ENCODE results near the gene PDE3B.
"Not testable (repeated sequence)": the region's sequence is repeated elsewhere in the genome, so short reads cannot be mapped to it uniquely, and the experiment has no call there.

PDE3B gene

DNA sequence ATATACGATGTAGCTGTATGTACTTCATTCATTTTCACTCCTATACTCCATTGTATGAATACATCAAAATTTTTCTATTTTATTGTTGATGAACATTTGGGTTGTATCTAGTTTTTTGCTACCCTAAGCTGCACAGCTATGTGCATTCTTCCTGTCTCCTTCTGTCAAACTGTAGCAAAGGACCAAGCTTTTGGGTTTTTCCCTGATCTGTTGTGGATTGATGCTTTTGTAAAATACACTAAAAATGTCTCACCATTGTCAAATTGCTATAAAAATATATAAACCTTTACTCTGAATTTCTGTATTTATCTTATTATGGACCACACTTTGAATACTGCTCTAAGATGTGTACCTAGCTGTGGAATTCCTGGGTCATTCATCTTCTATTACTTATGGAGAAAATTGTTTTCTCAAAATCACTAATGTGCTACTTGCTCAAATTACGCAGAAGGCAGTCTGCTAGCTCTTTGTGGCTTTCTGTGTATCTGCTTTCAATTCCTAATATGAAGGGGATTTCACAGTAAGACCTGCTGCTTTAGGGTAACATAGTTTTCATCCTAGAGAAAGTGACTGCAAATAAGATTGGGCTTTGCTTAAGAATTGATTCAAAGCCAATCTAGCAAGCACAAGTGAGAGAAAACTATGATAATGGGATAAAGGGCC lies 125.1 kb downstream of the PDE3B start:
- Histone ChIP-seq H3K36me3 (ENCODE audit: control insufficient read depth, insufficient read depth, low read length) (no peaks in the 10 kb centered on the region), H3K9me3 (ENCODE audit: control insufficient read depth, low read length) (no peaks in the 10 kb centered on the region), H3K4me3 (ENCODE audit: extremely low read depth, insufficient read depth, low read length, poor library complexity, severe bottlenecking) (no peak overlapping the region), H3K27ac (ENCODE audit: low read depth, low read length, severe bottlenecking) (no peak overlapping the region), H3K4me1 (ENCODE audit: control insufficient read depth, insufficient read depth, low read length, poor library complexity, severe bottlenecking) (no peaks in the 10 kb centered on the region)
- 100% methylated on average over 1 of the region's 2 CpGs; no CpG with 5 or more reads in 1 of the 2 experiments for WGBS, 2 experiments (ENCODE audit: insufficient coverage in 2 of 2)

DNA sequence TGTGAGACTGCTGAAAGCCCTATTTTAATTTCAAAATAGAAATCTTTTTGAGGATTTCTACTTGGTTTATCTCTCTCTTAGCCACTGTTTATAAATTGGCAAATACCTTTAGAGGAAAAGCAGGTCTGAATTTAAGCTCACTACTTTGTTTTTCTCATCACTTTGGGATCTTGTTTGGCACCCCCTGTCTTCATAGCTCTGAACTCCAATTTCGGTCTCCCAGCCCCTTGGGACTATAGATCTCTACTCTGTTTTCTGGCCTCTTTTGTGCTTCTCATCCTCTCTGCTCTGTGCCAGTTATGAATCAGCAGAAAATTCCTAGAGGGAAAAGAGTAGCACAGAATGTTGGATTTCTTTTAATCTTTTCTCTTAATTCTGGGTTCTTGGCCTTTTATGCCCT lies 130.2 kb downstream of the PDE3B start:
- Histone ChIP-seq H3K4me1 (ENCODE audit: control insufficient read depth, insufficient read depth, low read length, poor library complexity, severe bottlenecking) (no peaks in the 10 kb centered on the region), H3K27ac (ENCODE audit: low read depth, low read length, severe bottlenecking) (no peak overlapping the region), H3K4me3 (ENCODE audit: extremely low read depth, insufficient read depth, low read length, poor library complexity, severe bottlenecking) (no peak overlapping the region), H3K36me3 (ENCODE audit: control insufficient read depth, insufficient read depth, low read length) (peaks cover 4% of the 10 kb centered on the region), H3K9me3 (ENCODE audit: control insufficient read depth, low read length) (peaks cover 7% of the 10 kb centered on the region)
- WGBS, 2 experiments (ENCODE audit: insufficient coverage in 2 of 2), result 14 to 63% methylated on average over 1 of the region's 1 CpG

DNA sequence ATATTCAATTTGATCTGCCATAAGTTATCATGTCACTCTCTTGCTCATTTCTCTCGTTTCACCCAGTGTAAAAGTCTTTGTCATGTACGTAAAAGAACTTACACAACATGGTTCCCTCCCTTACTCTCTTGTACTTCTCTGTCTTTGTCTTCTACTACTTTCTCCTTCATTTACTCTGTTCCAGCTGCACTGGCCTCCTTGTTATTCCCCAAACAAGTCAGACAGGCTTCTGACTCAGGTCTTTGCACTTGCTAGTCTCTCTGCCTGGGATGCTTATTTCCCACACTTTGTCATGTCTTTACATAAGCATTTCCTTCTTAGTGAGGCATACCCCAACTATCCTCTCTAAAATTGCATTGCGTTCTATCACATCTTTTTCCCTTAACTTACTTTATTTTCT lies 131.1 kb downstream of the PDE3B start:
- 88 to 100% methylated on average over 3 of the region's 3 CpGs for WGBS, 2 experiments (ENCODE audit: insufficient coverage in 2 of 2)
- Histone ChIP-seq H3K27ac (ENCODE audit: low read depth, low read length, severe bottlenecking) (no peak overlapping the region), H3K4me3 (ENCODE audit: extremely low read depth, insufficient read depth, low read length, poor library complexity, severe bottlenecking) (no peak overlapping the region), H3K36me3 (ENCODE audit: control insufficient read depth, insufficient read depth, low read length) (peaks cover 4% of the 10 kb centered on the region), H3K9me3 (ENCODE audit: control insufficient read depth, low read length) (peaks cover 7% of the 10 kb centered on the region), H3K4me1 (ENCODE audit: control insufficient read depth, insufficient read depth, low read length, poor library complexity, severe bottlenecking) (no peaks in the 10 kb centered on the region)

DNA sequence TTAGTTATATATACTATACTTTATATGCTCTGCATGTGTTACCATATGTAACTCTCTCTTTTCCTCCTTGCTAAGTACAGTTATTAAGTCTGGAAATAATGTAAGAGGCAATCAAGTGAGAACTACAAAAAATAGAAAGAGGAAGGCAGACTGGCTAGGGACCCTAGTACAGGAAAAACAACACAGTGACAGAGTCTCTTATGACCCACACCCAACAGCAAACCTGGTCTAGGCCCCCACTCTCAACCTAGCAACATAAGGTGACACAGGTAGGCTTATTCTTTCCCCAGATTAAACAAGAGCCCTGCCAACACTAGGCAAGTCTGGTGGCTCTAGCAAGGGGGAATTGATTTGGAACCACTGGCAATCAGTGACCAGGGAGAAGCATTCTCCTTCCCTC lies 132.3 kb downstream of the PDE3B start:
- Histone ChIP-seq H3K4me1 (ENCODE audit: control insufficient read depth, insufficient read depth, low read length, poor library complexity, severe bottlenecking) (no peaks in the 10 kb centered on the region), H3K27ac (ENCODE audit: low read depth, low read length, severe bottlenecking) (no peak overlapping the region), H3K9me3 (ENCODE audit: control insufficient read depth, low read length) (peaks cover 7% of the 10 kb centered on the region), H3K4me3 (ENCODE audit: extremely low read depth, insufficient read depth, low read length, poor library complexity, severe bottlenecking) (no peak overlapping the region), H3K36me3 (ENCODE audit: control insufficient read depth, insufficient read depth, low read length) (peaks cover 4% of the 10 kb centered on the region)

DNA sequence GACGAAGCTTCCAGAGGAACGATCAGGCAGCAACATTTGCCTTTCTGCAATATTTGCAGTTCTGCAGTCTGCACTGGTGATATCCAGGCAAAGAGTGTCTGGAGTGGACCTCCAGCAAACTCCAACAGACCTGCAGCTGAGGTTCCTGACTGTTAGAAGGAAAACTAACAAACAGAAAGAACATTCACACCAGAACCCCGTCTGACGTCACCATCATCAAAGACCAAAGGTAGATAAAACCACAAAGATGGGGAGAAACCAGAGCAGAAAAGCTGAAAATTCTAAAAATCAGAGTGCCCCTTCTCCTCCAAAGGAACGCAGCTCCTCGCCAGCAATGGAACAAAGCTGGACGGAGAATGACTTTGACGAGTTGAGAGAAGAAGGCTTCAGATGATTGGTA lies 134.9 kb downstream of the PDE3B start:
- 92 to 100% methylated on average over 3 to 8 of the region's 8 CpGs for WGBS, 2 experiments (ENCODE audit: insufficient coverage in 2 of 2)
- not testable (repeated sequence) for H3K9me3 ChIP-seq (ENCODE audit: control insufficient read depth, low read length); H3K27ac ChIP-seq (ENCODE audit: low read depth, low read length, severe bottlenecking); H3K4me1 ChIP-seq (ENCODE audit: control insufficient read depth, insufficient read depth, low read length, poor library complexity, severe bottlenecking); H3K4me3 ChIP-seq (ENCODE audit: extremely low read depth, insufficient read depth, low read length, poor library complexity, severe bottlenecking); H3K36me3 ChIP-seq (ENCODE audit: control insufficient read depth, insufficient read depth, low read length)

DNA sequence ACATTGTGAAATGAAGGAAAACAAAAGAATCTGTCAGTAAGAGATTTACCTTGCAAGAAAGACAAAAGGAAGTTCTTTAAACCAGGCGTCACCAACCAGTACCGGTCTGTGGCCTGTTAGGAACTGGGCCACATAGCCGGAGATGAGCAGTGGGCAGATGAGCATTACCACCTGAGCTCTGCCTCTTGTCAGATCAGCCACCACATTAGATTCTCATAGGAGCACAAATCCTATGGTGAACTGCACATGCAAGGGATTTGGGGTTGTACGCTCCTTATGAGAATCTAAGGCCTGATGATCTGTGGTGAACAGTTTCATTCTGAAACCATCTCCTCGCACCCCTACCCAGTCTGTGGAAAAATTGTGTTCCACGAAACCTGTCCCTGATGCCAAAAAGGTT lies 140.2 kb downstream of the PDE3B start:
- no peaks in the 10 kb centered on the region for H3K4me1 ChIP-seq (ENCODE audit: control insufficient read depth, insufficient read depth, low read length, poor library complexity, severe bottlenecking)
- no peaks in the 10 kb centered on the region for H3K36me3 ChIP-seq (ENCODE audit: control insufficient read depth, insufficient read depth, low read length)
- 97% methylated on average over 4 to 6 of the region's 6 CpGs for WGBS, 2 experiments (ENCODE audit: insufficient coverage in 2 of 2)
- H3K9me3 ChIP-seq (ENCODE audit: control insufficient read depth, low read length), result no peaks in the 10 kb centered on the region
- H3K27ac ChIP-seq (ENCODE audit: low read depth, low read length, severe bottlenecking), result no peak overlapping the region
- H3K4me3 ChIP-seq (ENCODE audit: extremely low read depth, insufficient read depth, low read length, poor library complexity, severe bottlenecking), result no peak overlapping the region

DNA sequence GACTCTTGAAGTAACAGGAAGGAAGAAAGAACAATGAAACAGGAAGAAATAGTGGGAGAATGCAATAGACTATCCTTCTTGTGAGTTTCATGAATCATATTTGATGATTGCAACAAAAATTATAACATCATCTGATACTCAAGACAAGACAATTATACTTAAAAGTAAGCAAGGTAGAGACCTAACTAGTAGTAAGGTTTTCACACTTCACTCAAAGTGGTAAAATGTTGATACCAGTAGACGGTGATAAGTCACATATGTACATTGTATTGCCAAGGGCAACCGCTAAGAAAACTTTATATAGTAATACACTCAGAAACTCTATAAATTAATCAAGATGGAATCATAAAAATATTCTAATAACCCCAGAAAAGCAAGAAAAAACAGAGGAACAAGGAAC lies 140.6 kb downstream of the PDE3B start:
- no peak overlapping the region for H3K27ac ChIP-seq (ENCODE audit: low read depth, low read length, severe bottlenecking)
- no peaks in the 10 kb centered on the region for H3K9me3 ChIP-seq (ENCODE audit: control insufficient read depth, low read length)
- no CpG with 5 or more reads among the region's 2 CpGs for WGBS, 2 experiments (ENCODE audit: insufficient coverage in 2 of 2)
- H3K4me3 ChIP-seq (ENCODE audit: extremely low read depth, insufficient read depth, low read length, poor library complexity, severe bottlenecking), result no peak overlapping the region
- no peaks in the 10 kb centered on the region for H3K36me3 ChIP-seq (ENCODE audit: control insufficient read depth, insufficient read depth, low read length)
- H3K4me1 ChIP-seq (ENCODE audit: control insufficient read depth, insufficient read depth, low read length, poor library complexity, severe bottlenecking), result no peaks in the 10 kb centered on the region

DNA sequence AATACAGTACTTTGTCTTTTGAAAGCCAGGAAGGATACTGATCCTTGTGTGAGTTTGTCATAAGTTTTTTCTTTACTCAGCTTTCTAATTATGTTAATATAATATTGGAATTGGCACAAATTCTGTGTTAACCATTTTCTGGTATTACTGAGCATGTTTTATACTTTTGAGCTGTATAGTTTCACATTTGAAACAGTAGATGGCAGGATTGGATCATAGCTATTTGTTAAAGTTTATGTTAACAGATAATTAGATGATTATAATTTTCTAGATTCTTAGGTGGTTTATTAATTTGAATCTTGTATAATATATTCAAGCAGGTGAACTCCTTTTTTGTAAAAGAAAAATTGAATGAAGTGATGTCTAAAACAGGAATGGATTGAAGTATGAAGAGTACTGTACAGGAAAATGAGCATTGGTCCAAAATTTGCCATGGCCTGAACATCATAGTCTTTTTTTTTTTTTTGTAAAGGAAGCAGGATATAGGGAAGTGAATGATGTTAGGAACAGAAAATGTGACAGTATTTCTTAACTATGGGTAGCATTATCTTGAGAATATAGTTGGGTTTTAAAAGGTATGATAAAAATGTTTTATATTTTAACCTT lies 146.4 kb downstream of the PDE3B start:
- H3K9me3 ChIP-seq (ENCODE audit: control insufficient read depth, low read length), result no peaks in the 10 kb centered on the region
- no peaks in the 10 kb centered on the region for H3K36me3 ChIP-seq (ENCODE audit: control insufficient read depth, insufficient read depth, low read length)
- no peaks in the 10 kb centered on the region for H3K4me1 ChIP-seq (ENCODE audit: control insufficient read depth, insufficient read depth, low read length, poor library complexity, severe bottlenecking)
- H3K4me3 ChIP-seq (ENCODE audit: extremely low read depth, insufficient read depth, low read length, poor library complexity, severe bottlenecking), result no peak overlapping the region
- H3K27ac ChIP-seq (ENCODE audit: low read depth, low read length, severe bottlenecking), result no peak overlapping the region

DNA sequence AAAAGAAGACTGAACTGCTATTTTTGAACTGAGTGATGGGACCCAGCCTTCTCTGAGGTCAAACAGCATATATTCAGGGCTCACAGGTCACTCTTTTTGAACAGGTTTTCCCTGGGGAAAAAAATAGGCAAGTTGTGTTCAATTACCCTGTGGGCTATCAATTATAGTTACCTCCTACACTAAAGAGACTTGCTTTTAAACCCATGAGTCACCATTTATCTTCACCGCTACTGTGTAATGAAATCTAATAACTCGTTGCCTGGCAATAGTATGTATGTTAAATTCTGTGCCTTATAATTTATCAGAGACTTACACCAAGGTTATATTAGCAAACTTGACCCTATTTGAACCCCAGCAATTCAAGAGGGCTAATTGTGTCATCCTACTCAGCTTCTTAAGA lies 149.9 kb downstream of the PDE3B start:
- WGBS, 2 experiments (ENCODE audit: insufficient coverage in 2 of 2), result no CpG with 5 or more reads among the region's 2 CpGs
- H3K36me3 ChIP-seq (ENCODE audit: control insufficient read depth, insufficient read depth, low read length), result no peaks in the 10 kb centered on the region

DNA sequence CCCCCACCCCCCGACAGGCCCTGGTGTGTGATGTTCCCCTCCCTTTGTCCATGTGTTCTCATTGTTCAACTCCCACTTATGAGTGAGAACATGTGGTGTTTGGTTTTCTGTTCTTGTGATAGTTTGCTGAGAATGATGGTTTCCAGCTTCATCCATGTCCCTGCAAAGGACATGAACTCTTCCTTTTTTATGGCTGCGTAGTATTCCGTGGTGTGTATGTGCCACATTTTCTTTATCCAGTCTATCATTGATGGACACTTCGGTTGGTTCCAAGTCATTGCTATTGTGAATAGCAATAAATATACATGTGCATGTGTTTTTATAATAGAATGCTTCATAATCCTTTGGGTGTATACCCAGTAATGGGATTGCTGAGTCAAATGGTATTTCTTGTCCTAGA lies 152.4 kb downstream of the PDE3B start:
- H3K9me3 ChIP-seq (ENCODE audit: control insufficient read depth, low read length); H3K4me1 ChIP-seq (ENCODE audit: control insufficient read depth, insufficient read depth, low read length, poor library complexity, severe bottlenecking); H3K4me3 ChIP-seq (ENCODE audit: extremely low read depth, insufficient read depth, low read length, poor library complexity, severe bottlenecking); H3K36me3 ChIP-seq (ENCODE audit: control insufficient read depth, insufficient read depth, low read length); H3K27ac ChIP-seq (ENCODE audit: low read depth, low read length, severe bottlenecking): not testable (repeated sequence)
- 100% methylated on average over 2 of the region's 4 CpGs; no CpG with 5 or more reads in 1 of the 2 experiments for WGBS, 2 experiments (ENCODE audit: insufficient coverage in 2 of 2)

More for the DNA sequence above, 149.9 kb downstream of the PDE3B start:
- Histone ChIP-seq H3K27ac (ENCODE audit: low read depth, low read length, severe bottlenecking) (no peak overlapping the region), H3K4me3 (ENCODE audit: extremely low read depth, insufficient read depth, low read length, poor library complexity, severe bottlenecking) (no peak overlapping the region), H3K4me1 (ENCODE audit: control insufficient read depth, insufficient read depth, low read length, poor library complexity, severe bottlenecking) (no peaks in the 10 kb centered on the region), H3K9me3 (ENCODE audit: control insufficient read depth, low read length) (no peaks in the 10 kb centered on the region)

DNA sequence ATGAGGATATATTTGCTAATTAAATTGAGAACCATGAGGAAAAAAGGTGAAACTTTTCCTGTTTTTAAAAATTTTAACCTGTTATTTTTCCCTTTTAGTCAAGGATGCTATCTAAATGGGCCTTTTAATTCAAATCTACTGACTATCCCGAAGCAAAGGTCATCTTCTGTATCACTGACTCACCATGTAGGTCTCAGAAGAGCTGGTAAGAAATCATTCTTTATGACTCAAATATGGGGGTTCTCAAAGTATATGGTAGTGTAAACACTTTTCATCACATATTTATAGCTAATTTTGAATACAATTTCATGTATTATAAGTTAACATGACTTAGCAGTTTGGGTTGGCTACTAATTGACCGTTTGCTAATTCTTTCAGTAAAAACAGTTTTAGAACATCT lies 160.2 kb downstream of the PDE3B start:
- H3K36me3 ChIP-seq (ENCODE audit: control insufficient read depth, insufficient read depth, low read length), result no peaks in the 10 kb centered on the region
- H3K9me3 ChIP-seq (ENCODE audit: control insufficient read depth, low read length), result no peaks in the 10 kb centered on the region
- no CpG with 5 or more reads among the region's 2 CpGs for WGBS, 2 experiments (ENCODE audit: insufficient coverage in 2 of 2)
- no peak overlapping the region for H3K27ac ChIP-seq (ENCODE audit: low read depth, low read length, severe bottlenecking)
- H3K4me3 ChIP-seq (ENCODE audit: extremely low read depth, insufficient read depth, low read length, poor library complexity, severe bottlenecking), result no peak overlapping the region
- H3K4me1 ChIP-seq (ENCODE audit: control insufficient read depth, insufficient read depth, low read length, poor library complexity, severe bottlenecking), result no peaks in the 10 kb centered on the region
